ENCODE data around the gene HEBP2.

GRCh38 chr6:138443979-138444378, 40.0 kb downstream of the HEBP2 start:
- no peak for TF ChIP-seq CTCF (IDR thresholded peaks at IDR 0.05)
- TF ChIP-seq POLR2A (IDR thresholded peaks at IDR 0.05): no peak
